RPMI7951 (cell line): ENCODE data around the gene IL3. TPM values are rescaled to one million over a fixed set of nuclear protein-coding genes. Genes with fewer than 3 reads are reported as not detected.

Experiments
- DNase-seq: peaks from one replicate; pipeline ENCODE4 v3.0.0-alpha.2; 2012; ENCODE audit warnings: low read depth
- total RNA-seq: library from RNA; depleted of rRNA; stranded (reverse); fragments of >200 nt; shearing (Covaris generic); gene quantifications from 2 replicates; pipeline ENCODE4 v1.2.3, GENCODE V29; 2014

Gene IL3
- total RNA-seq, 1 experiment from 2014 or later, result not detected

- no peak for DNase-seq
Measured at GRCh38 chr5:132072070-132072469, 11.6 kb downstream of the IL3 start.

DNA sequence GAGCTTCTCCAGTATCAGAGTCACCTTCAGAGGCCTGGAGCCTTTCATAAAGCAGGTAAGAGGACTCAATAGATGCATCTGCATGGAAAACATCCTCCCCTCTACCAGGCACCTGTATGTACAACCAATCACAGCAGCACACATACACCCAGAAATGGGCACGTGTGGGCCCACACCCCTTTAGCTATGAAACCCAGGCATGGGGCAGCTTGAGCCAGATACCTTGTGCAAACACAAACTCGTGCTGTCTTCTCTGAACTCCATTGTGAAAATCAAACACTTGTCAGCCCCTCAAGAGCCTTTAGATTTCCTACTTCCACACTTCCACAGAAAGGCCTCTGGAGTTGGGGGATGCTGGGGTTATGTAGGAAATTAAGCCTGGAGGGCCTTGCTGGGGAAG is 12.1 kb downstream of the IL3 start:
- no peak for DNase-seq

DNA sequence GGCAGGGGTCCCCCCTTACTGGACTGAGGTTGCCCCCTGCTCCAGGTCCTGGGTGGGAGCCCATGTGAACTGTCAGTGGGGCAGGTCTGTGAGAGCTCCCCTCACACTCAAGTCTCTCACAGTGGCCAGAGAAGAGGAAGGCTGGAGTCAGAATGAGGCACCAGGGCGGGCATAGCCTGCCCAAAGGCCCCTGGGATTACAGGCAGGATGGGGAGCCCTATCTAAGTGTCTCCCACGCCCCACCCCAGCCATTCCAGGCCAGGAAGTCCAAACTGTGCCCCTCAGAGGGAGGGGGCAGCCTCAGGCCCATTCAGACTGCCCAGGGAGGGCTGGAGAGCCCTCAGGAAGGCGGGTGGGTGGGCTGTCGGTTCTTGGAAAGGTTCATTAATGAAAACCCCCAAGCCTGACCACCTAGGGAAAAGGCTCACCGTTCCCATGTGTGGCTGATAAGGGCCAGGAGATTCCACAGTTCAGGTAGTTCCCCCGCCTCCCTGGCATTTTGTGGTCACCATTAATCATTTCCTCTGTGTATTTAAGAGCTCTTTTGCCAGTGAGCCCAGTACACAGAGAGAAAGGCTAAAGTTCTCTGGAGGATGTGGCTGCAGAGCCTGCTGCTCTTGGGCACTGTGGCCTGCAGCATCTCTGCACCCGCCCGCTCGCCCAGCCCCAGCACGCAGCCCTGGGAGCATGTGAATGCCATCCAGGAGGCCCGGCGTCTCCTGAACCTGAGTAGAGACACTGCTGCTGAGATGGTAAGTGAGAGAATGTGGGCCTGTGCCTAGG is 13.0 kb downstream of the IL3 start, which contains the start of gene CSF2:
Gene CSF2 (plus strand): TSS at position 559 of the 783 bp plus-strand sequence. CDS start 35 bp downstream, at position 594.
- DNase-seq, result peak; percentile 75

DNA sequence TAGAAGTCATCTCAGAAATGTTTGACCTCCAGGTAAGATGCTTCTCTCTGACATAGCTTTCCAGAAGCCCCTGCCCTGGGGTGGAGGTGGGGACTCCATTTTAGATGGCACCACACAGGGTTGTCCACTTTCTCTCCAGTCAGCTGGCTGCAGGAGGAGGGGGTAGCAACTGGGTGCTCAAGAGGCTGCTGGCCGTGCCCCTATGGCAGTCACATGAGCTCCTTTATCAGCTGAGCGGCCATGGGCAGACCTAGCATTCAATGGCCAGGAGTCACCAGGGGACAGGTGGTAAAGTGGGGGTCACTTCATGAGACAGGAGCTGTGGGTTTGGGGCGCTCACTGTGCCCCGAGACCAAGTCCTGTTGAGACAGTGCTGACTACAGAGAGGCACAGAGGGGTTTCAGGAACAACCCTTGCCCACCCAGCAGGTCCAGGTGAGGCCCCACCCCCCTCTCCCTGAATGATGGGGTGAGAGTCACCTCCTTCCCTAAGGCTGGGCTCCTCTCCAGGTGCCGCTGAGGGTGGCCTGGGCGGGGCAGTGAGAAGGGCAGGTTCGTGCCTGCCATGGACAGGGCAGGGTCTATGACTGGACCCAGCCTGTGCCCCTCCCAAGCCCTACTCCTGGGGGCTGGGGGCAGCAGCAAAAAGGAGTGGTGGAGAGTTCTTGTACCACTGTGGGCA is 13.8 kb downstream of the IL3 start:
- DNase-seq, result no peak

- DNase-seq, result no peak
Measured at GRCh38 chr5:132074772-132075718, 14.6 kb downstream of the IL3 start.

GRCh38 chr5:132075719-132076077 is 15.2 kb downstream of the IL3 start:
- DNase-seq, result no peak

DNA sequence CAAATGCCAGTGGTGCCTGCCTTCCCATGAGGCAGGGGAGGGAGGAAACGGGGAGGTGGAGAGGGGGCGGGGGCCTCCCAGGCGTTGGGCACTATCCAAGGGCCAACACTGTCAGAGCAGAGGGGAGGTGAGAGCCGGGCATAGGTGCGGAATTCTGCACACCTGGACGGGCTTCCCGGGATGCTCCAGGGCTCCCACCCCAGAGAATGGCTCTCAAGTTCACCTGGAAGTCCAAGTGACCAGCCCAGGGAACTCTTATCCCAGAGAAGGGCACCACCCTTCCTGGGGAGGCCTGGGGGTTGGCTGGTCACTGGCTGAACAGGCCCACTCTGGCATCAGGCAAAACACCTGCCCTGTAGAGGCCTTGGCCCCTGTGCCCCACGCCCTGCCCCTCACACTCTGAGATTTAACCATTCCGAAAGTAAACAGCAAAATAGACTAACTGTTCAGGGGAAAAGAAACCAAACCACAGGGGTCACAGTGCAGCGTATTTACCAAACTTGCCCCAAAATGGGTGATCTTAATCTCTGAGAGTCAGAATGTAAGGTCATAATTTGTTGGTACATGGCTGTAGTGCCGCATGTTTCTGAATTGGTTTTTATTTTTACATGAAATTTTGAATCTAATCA is 15.9 kb downstream of the IL3 start:
- DNase-seq, result no peak

- DNase-seq, result no peak
Measured at GRCh38 chr5:132076983-132077382, 16.5 kb downstream of the IL3 start.

GRCh38 chr5:132079081-132079480 is 18.6 kb downstream of the IL3 start:
- no peak for DNase-seq

DNA sequence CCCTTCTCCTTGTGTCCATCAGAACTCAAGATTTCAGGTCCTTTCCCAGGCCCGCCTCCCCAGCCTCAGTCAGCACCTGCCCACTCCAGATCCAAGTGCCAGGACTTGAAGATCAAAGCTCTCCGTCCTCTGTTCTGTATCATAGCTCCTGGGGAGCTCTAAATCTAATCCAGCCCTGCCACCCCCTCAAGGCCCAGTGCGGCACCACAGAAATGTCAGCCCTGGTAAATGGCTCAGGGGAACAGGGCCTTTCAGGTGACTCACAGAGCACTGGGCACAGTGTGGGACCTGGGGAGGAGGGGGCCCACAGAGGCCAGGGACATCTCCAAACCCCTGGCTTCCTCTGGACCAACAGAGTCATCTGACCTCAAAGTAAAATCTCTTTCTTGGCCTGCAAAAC is 19.2 kb downstream of the IL3 start:
- no peak for DNase-seq

- DNase-seq, result no peak
Measured at GRCh38 chr5:132080595-132080994, 20.1 kb downstream of the IL3 start.

DNA sequence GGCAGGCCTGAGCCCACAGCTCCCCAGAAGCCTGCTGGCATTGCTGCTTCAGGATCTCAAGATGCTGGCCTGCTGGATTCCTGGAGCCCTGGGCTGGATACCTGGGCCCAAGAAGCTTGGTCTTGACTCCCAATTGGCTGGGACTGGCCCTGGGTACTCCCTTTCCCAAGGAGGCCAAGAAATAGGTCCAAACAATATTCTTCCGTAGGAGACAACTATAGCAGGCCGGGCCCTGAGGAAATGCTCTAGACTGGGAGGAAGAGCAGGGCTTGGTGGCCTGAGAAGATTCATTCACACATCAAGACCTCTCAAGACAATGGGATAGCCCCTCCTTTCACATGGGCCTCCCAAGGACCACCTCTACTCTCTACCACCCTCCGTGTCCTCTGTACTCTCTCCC is 21.0 kb downstream of the IL3 start:
- DNase-seq, result no peak

DNA sequence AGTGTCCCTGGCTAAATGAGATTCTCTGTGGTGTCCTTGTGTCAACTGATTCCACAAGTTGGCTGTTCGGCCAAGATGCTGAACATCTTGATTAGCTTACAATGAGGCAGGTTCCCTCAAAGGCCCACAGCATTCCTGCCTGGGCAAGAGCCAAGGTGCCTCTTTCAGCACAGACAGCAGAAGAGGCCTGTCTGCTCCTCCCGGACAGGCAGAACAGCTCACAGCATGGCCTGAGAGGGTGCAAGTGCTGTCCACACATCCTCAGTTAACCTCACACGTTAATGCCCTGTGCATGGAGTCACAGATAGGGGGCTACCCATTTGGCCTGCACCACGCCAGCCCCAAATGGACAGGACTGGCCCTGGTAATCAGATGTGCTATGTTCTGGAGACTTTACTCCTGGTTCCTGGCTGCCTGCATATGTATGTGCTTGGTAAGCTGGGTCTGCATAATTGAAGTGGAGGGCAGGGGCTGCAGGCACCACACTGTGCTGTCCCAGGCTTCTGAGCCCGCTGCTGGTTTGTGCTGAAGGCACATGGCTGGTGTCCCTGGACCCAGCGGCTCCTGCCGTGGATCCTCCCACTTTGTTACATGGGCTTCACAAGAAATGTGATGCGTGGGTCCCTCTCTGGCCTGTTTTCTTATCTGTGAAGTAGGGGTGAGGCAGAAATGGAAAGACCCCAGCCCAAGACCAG is 22.0 kb downstream of the IL3 start:
- DNase-seq, result no peak

GRCh38 chr5:132083071-132083678 is 22.7 kb downstream of the IL3 start:
- DNase-seq, result no peak

DNA sequence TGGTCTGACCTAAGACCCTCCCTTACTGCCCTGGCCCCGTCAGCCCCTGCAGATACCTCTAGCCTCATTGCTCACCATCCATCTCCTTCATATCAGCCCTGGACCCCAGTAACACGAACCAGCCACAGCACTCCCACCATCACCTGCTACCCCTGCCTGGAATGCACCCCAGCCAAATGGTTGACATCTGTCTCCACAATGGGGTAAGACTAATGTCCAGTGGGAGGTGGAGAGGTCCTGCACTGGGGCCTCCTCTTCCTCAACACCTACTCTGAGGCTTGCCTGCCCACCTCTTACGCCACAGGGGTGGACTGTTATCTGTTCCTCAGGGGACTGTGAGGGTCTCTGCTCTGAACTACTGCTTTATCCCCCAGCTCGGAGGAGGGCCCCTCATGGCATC is 25.2 kb downstream of the IL3 start:
- no peak for DNase-seq

DNA sequence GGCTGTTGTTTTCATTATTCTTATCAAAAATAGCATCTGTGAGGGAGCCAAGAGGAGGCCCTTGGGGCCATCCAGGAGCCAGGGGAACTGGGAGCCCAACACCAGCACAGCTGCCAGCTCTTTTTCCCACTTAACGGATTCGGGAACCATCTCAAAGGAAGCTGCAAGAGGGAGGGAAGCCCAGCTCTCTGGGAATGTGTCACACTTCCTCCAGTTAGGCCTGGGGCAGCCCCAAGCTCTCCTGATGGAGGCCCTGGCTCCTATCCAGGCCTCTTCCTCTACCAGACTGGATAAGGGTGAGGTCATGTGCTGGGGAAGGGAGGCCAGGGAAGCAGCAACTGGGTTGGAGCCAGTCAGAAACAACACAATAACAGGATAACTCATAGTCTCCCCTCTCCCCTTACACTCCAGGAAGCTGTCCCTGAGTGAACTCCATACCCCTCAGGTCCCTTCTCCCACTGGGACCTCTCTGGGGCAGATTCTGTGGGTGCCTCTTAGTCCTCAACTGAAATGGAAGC is 25.9 kb downstream of the IL3 start:
- DNase-seq, result peak; percentile 100

DNA sequence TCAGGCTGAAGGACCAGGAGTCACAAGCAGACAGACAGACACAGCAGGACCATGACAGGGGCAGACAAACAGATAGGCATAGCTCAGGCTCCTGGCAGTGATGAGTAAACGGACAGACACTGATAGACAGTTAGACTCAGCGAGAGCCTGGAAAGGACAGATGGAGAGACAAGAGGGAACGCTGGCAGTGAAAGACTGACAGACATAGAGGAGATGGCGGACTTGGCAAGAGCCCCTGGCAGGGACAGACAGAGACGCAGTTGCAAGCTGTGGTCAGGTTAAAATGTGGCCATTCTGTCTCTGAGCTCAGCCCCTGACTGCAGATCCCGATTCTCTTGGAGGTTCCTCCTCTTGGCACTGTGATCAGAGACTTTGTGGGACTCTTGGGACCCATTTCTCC is 26.7 kb downstream of the IL3 start:
- no peak for DNase-seq

GRCh38 chr5:132087661-132088060 is 27.2 kb downstream of the IL3 start:
- no peak for DNase-seq

DNA sequence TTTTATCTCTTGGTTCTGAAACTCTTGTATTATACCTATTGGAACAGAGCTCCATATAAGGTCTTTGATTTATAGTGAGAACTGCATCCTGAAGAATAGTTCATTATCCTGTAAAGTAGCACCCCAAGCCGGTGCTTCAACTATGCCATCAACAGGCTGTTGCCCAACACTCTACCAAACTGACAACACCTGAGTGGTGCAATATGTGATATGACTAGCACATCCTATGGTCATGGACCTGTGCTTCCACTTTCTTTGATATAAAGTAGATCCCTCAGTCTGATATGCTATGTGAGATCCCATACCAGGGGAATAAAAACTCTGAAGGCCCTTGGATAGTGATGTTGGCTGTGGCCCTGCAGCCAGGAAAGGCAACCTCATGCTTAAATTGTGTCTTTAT is 28.9 kb downstream of the IL3 start:
- DNase-seq, result no peak

- peak; percentile 99 for DNase-seq
Measured at GRCh38 chr5:132090107-132090506, 29.7 kb downstream of the IL3 start.

GRCh38 chr5:132093271-132093670 is 32.8 kb downstream of the IL3 start:
- DNase-seq, result no peak
